ENCODE measurements around the gene LTBP1. TPM values are rescaled to one million over a fixed set of nuclear protein-coding genes. Genes with fewer than 3 reads are reported as not detected.

The LTBP1 gene
- total and polyA plus RNA-seq, 2 donors (not counting 1 experiment from before 2014, with no cell fraction given), result 0.69 TPM; not detected in 1

GRCh38 chr2:32954206-32954605 lies 7.5 kb downstream of the LTBP1 start:
- ATAC-seq (ENCODE audit: low read depth) (no peak), DNase-seq (no peak)
- ChIA-PET CTCF (no interaction called here), POLR2A (no interaction called here)
- Mint-ChIP-seq H3K4me3 (no peak overlapping the region), H3K27me3 (peaks cover 53% of the 10 kb centered on the region), H3K4me1 (peaks cover 10% of the 10 kb centered on the region), H3K27ac (no peak overlapping the region), H3K9me3 (ENCODE audit: insufficient read depth) (no peaks in the 10 kb centered on the region)
- Histone ChIP-seq H3K27ac (ENCODE audit: low read length in 2 of 2) (no peak overlapping the region), H3K79me2 (ENCODE audit: control insufficient read depth, insufficient read depth, low read length) (no peaks in the 10 kb centered on the region), H2AFZ (ENCODE audit: insufficient read depth, low read depth, low read length, poor library complexity, severe bottlenecking) (no peak overlapping the region), H3K27me3 (replicated peaks in 1 of 4; ENCODE audit: control extremely low read depth in 1 of 4, control insufficient read depth in 3 of 4, insufficient read depth in 4 of 4, low read length in 3 of 4) (peaks cover 0 to 16% (median 13%) of the 10 kb centered on the region in 4 experiments), H3K9me3 (ENCODE audit: control extremely low read depth in 1 of 3, control insufficient read depth in 2 of 3, insufficient read depth in 1 of 3, low read length in 2 of 3) (no peaks in the 10 kb centered on the region), H3K36me3 (replicated peaks in 1 of 2; ENCODE audit: control extremely low read depth in 1 of 2, control insufficient read depth in 1 of 2, extremely low read depth in 1 of 2, insufficient read depth in 2 of 2, low read length in 1 of 2) (no peaks in the 10 kb centered on the region), H4K20me1 (ENCODE audit: control insufficient read depth, insufficient read depth, low read length, poor library complexity, severe bottlenecking) (no peaks in the 10 kb centered on the region), H3K4me3 (ENCODE audit: control extremely low read depth in 1 of 5, extremely low read depth in 1 of 5, insufficient read depth in 1 of 5, low read depth in 2 of 5, low read length in 4 of 5) (no peak overlapping the region), H3K9ac (ENCODE audit: low read length) (no peak overlapping the region), H3K4me1 (ENCODE audit: control insufficient read depth in 2 of 2, insufficient read depth in 2 of 2, low read length in 2 of 2) (peaks cover 5 to 7% of the 10 kb centered on the region in 2 donors), H3K4me2 (replicated peaks; ENCODE audit: low read depth, low read length, poor library complexity, severe bottlenecking) (no peak overlapping the region)
- 95% methylated on average over 3 of the region's 5 CpGs for WGBS (ENCODE audit: insufficient coverage)
- intact Hi-C loops (cut with micrococcal nuclease), result no loop called here
- no peak for TF ChIP-seq EZH2 (IDR thresholded peaks at IDR 0.05; ENCODE audit: borderline replicate concordance, insufficient read depth, low read depth, low read length, poor library complexity, severe bottlenecking)
- no peak for TF ChIP-seq CTCF (IDR thresholded peaks at IDR 0.05)

GRCh38 chr2:32958821-32959220 lies 12.1 kb downstream of the LTBP1 start:
- ChIA-PET POLR2A (no interaction called here), CTCF (no interaction called here)
- Histone ChIP-seq H4K20me1 (ENCODE audit: control insufficient read depth, insufficient read depth, low read length, poor library complexity, severe bottlenecking) (no peaks in the 10 kb centered on the region), H3K27ac (ENCODE audit: low read length in 2 of 2) (no peak overlapping the region), H3K9ac (ENCODE audit: low read length) (no peak overlapping the region), H2AFZ (ENCODE audit: insufficient read depth, low read depth, low read length, poor library complexity, severe bottlenecking) (no peak overlapping the region), H3K4me2 (replicated peaks; ENCODE audit: low read depth, low read length, poor library complexity, severe bottlenecking) (no peak overlapping the region), H3K79me2 (ENCODE audit: control insufficient read depth, insufficient read depth, low read length) (no peaks in the 10 kb centered on the region), H3K4me3 (ENCODE audit: control extremely low read depth in 1 of 5, extremely low read depth in 1 of 5, insufficient read depth in 1 of 5, low read depth in 2 of 5, low read length in 4 of 5) (no peak overlapping the region), H3K27me3 (replicated peaks in 1 of 4; ENCODE audit: control extremely low read depth in 1 of 4, control insufficient read depth in 3 of 4, insufficient read depth in 4 of 4, low read length in 3 of 4) (peaks cover 0 to 5% (median 2%) of the 10 kb centered on the region in 4 experiments), H3K9me3 (ENCODE audit: control extremely low read depth in 1 of 3, control insufficient read depth in 2 of 3, insufficient read depth in 1 of 3, low read length in 2 of 3) (no peaks in the 10 kb centered on the region), H3K4me1 (ENCODE audit: control insufficient read depth in 2 of 2, insufficient read depth in 2 of 2, low read length in 2 of 2) (no peaks in the 10 kb centered on the region), H3K36me3 (replicated peaks in 1 of 2; ENCODE audit: control extremely low read depth in 1 of 2, control insufficient read depth in 1 of 2, extremely low read depth in 1 of 2, insufficient read depth in 2 of 2, low read length in 1 of 2) (no peaks in the 10 kb centered on the region)
- Mint-ChIP-seq H3K9me3 (ENCODE audit: insufficient read depth) (no peaks in the 10 kb centered on the region), H3K27ac (no peak overlapping the region), H3K27me3 (peaks cover 37% of the 10 kb centered on the region), H3K4me3 (no peak overlapping the region), H3K4me1 (no peaks in the 10 kb centered on the region)
- DNase-seq, result no peak
- ATAC-seq (ENCODE audit: low read depth), result no peak
- intact Hi-C loops (cut with micrococcal nuclease), result no loop called here
- TF ChIP-seq CTCF (IDR thresholded peaks at IDR 0.05), result no peak
- no peak for TF ChIP-seq EZH2 (IDR thresholded peaks at IDR 0.05; ENCODE audit: borderline replicate concordance, insufficient read depth, low read depth, low read length, poor library complexity, severe bottlenecking)
